ENCODE data around the gene TPBGL. TPM values are rescaled to one million over a fixed set of nuclear protein-coding genes. Genes with fewer than 3 reads are reported as not detected.

Gene TPBGL
- total and polyA plus RNA-seq, 2 of the 4 experiments (the other 2 are of a cell fraction): not detected

GRCh38 chr11:75214843-75215242 is 25.7 kb upstream of the TPBGL start:
- H4K5ac ChIP-seq (ENCODE audit: low read depth, low read length): no peak overlapping the region
- no peaks in the 10 kb centered on the region for H3K4me1 ChIP-seq (ENCODE audit: control insufficient read depth, insufficient read depth, low read length)
- no peak overlapping the region for H3K27ac ChIP-seq (ENCODE audit: insufficient read depth, low read length)
- peaks cover 3% of the 10 kb centered on the region; the same call in 1 of the 2 replicates for H4K20me1 ChIP-seq (ENCODE audit: insufficient read depth, low read length)
- ATAC-seq (ENCODE audit: low read depth) (no peak), DNase-seq (no peak)
- no peak overlapping the region for H3K9ac ChIP-seq (ENCODE audit: low read depth, low read length)
- H3K36me3 ChIP-seq (ENCODE audit: control insufficient read depth, insufficient read depth, low read length): no peaks in the 10 kb centered on the region
- no peaks in the 10 kb centered on the region for H3K9me3 ChIP-seq (ENCODE audit: control insufficient read depth, insufficient read depth, low read length)
- BruUV-seq (replicated peaks): no TSS peak
- intact Hi-C loops (cut with micrococcal nuclease): loop anchor here (1.0 kb wide), 1 partner anchor 18 kb away; no protein-coding TSS in a partner anchor
- no peak overlapping the region for H2BK20ac ChIP-seq (ENCODE audit: low read depth, low read length)
- CTCF ChIA-PET: interaction anchor here (1.1 to 1.6 kb wide), 2 partner anchors 10 to 27 kb away, joined by 6 to 7 read pairs; no protein-coding TSS in a partner anchor
- H3K23ac ChIP-seq (ENCODE audit: low read depth, low read length): no peak overlapping the region
- no peak for TF ChIP-seq CEBPB (IDR thresholded peaks at IDR 0.05; ENCODE audit: low read depth, low read length)
- no peak for TF ChIP-seq CTCF (conservative IDR thresholded peaks at IDR 0.05; ENCODE audit: low read depth, low read length)
- no peak for TF ChIP-seq ELK1 (IDR thresholded peaks at IDR 0.05; ENCODE audit: borderline replicate concordance, low read depth, low read length)
- no peak for TF ChIP-seq RFX5 (IDR thresholded peaks at IDR 0.05; ENCODE audit: low read depth, low read length)
- no peak for TF ChIP-seq NFE2L2 (IDR thresholded peaks at IDR 0.05; ENCODE audit: low read depth, low read length)
- TF ChIP-seq BHLHE40 (IDR thresholded peaks at IDR 0.05; ENCODE audit: low read depth, low read length): no peak
- no peak for TF ChIP-seq FOS (IDR thresholded peaks at IDR 0.05; ENCODE audit: low read depth, low read length)
- TF ChIP-seq MAZ (IDR thresholded peaks at IDR 0.05; ENCODE audit: borderline replicate concordance, low read depth, low read length): no peak
- no peak for TF ChIP-seq USF2 (IDR thresholded peaks at IDR 0.05; ENCODE audit: low read depth, low read length)
- TF ChIP-seq RCOR1 (IDR thresholded peaks at IDR 0.05; ENCODE audit: insufficient replicate concordance, low read length): no peak
- no peak for TF ChIP-seq SMC3 (IDR thresholded peaks at IDR 0.05; ENCODE audit: low read depth, low read length)
- H2AK9ac ChIP-seq (replicated peaks; ENCODE audit: low read depth, low read length, poor library complexity): no peak overlapping the region
- no peak overlapping the region for H2AK5ac ChIP-seq (ENCODE audit: low read depth, low read length)
- no peak overlapping the region for H4K91ac ChIP-seq (ENCODE audit: insufficient read depth, low read depth, low read length)
- H3K4me2 ChIP-seq (ENCODE audit: low read depth, low read length): no peak overlapping the region
- H3K4me3 ChIP-seq (ENCODE audit: insufficient read depth, low read depth, low read length): no peak overlapping the region
- H3K18ac ChIP-seq (ENCODE audit: low read depth, low read length): no peak overlapping the region
- H2AFZ ChIP-seq (replicated peaks; ENCODE audit: low read length, poor library complexity): no peak overlapping the region
- H3K9me1 ChIP-seq (ENCODE audit: insufficient read depth, low read length): no peaks in the 10 kb centered on the region
- H3K14ac ChIP-seq (replicated peaks; ENCODE audit: low read depth, low read length): no peak overlapping the region
- no peak overlapping the region for H3K4ac ChIP-seq (ENCODE audit: low read depth, low read length)
- dilution Hi-C loops (cut with HindIII; ENCODE audit: low sequenced_read_pairs, unreplicated experiment): no loop called here
- H4K8ac ChIP-seq (ENCODE audit: low read depth in 2 of 2, low read length in 2 of 2): no peak overlapping the region
- POLR2A ChIA-PET (ENCODE audit: unreplicated experiment): no interaction called here
- H3K27me3 ChIP-seq (ENCODE audit: control insufficient read depth, insufficient read depth, low read length): peaks cover 8% of the 10 kb centered on the region
- in situ Hi-C loops (cut with MboI; ENCODE audit: low sequenced_read_pairs): no loop called here
- H3K56ac ChIP-seq (ENCODE audit: extremely low read depth, insufficient read depth, low read length): no peak overlapping the region
- H3K79me1 ChIP-seq (ENCODE audit: low read depth in 1 of 2, low read length in 2 of 2): no peaks in the 10 kb centered on the region
- H2BK120ac ChIP-seq (ENCODE audit: low read depth, low read length): no peak overlapping the region
- no peak overlapping the region for H2BK5ac ChIP-seq (ENCODE audit: low read depth, low read length, poor library complexity, severe bottlenecking)
- H2BK15ac ChIP-seq (ENCODE audit: low read depth, low read length): no peak overlapping the region

Data from IMR-90 (cell line).